Measurements from ENCODE around the gene POLG2.

DNA sequence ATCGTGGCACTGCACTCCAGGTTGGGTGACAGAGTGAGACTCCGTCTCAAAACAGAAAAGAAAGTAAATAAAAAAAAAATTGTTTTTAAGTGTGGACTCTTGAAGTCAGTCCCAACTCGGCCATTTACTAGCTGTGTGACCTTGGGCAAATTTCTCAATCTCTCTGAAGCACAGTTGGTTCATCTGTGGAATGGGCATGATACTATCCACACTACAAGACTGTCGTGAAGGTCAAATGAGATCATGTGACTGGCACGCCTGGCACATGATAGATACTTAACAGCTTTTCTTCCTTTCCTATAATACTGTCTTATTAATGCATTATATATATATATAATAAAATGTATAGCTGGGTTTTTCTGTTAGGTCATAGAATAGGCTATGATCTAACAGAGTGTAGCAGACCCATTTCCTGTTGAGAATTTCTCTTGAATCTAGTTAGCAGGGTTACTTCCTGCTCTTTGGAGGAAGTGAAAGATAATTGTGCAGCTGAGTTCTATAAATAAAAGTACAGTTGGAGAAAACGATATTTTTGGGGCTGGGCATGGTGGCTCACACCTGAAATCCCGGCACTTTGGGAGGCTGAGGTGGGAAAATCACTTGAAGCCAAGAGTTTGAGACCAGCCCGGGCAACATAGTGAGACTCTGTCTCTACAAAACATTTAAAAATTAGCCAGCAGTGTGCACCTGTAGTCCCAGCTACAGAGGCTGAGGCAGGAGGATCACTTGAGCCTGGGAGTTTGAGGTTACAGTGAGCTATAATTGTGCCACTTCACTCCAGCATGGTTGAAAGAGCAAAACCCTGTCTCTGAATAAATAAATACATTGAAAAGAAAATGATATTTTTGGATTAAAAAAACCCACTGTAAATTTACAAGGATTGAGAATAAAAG is 40.6 kb downstream of the POLG2 start:
- TF ChIP-seq MAX (IDR thresholded peaks at IDR 0.05) (no peak), YY1 (IDR thresholded peaks at IDR 0.05; ENCODE audit: extremely low read depth, insufficient replicate concordance, low read depth, low read length) (no peak), SIN3A (IDR thresholded peaks at IDR 0.05; ENCODE audit: low read depth) (no peak), EGR1 (IDR thresholded peaks at IDR 0.05; ENCODE audit: low read depth) (no peak), RAD21 (IDR thresholded peaks at IDR 0.05; ENCODE audit: low read depth) (no peak), POLR2A (IDR thresholded peaks at IDR 0.05; ENCODE audit: borderline replicate concordance, extremely low read depth, insufficient read depth, insufficient read length) (no peak)
- TF ChIP-seq, protein P1, sequence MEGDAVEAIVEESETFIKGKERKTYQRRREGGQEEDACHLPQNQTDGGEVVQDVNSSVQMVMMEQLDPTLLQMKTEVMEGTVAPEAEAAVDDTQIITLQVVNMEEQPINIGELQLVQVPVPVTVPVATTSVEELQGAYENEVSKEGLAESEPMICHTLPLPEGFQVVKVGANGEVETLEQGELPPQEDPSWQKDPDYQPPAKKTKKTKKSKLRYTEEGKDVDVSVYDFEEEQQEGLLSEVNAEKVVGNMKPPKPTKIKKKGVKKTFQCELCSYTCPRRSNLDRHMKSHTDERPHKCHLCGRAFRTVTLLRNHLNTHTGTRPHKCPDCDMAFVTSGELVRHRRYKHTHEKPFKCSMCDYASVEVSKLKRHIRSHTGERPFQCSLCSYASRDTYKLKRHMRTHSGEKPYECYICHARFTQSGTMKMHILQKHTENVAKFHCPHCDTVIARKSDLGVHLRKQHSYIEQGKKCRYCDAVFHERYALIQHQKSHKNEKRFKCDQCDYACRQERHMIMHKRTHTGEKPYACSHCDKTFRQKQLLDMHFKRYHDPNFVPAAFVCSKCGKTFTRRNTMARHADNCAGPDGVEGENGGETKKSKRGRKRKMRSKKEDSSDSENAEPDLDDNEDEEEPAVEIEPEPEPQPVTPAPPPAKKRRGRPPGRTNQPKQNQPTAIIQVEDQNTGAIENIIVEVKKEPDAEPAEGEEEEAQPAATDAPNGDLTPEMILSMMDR (IDR thresholded peaks at IDR 0.05 in 2 of 3, conservative IDR thresholded peaks at IDR 0.05 in 1 of 3; ENCODE audit: borderline replicate concordance in 1 of 3, insufficient read depth in 1 of 3, low read depth in 2 of 3, low read length in 2 of 3), result no peak
